GM12872 (cell line): ENCODE data around the gene NAALADL2.

Source experiments
- TF ChIP-seq, protein P1 (sequence below): IDR thresholded peaks from 3 replicates; pipeline ENCODE4 v1.5.1; 2011; ENCODE audit warnings: low read depth, mild to moderate bottlenecking, low read length, moderate library complexity; ENCODE audit not compliant: insufficient read depth

NAALADL2 gene

DNA sequence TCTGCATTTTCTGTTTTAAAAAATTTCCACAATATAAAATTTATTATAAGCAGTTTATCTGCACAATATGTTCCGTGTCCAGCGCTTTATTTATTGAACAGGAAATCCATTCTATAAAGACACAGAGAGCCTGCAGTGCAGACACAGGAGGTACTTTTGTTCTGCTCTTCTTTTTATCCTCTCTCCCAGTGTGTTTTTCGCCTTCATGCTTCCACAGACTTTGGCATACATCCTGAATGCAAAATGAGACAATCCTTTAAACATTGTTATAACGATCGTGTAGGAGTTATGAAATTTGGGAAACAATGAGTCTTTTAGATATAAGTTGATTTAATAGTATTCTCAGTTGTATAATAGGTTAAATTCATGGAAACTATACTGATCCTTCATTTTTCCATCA, 749.2 kb downstream of the NAALADL2 start:
- TF ChIP-seq, protein P1, sequence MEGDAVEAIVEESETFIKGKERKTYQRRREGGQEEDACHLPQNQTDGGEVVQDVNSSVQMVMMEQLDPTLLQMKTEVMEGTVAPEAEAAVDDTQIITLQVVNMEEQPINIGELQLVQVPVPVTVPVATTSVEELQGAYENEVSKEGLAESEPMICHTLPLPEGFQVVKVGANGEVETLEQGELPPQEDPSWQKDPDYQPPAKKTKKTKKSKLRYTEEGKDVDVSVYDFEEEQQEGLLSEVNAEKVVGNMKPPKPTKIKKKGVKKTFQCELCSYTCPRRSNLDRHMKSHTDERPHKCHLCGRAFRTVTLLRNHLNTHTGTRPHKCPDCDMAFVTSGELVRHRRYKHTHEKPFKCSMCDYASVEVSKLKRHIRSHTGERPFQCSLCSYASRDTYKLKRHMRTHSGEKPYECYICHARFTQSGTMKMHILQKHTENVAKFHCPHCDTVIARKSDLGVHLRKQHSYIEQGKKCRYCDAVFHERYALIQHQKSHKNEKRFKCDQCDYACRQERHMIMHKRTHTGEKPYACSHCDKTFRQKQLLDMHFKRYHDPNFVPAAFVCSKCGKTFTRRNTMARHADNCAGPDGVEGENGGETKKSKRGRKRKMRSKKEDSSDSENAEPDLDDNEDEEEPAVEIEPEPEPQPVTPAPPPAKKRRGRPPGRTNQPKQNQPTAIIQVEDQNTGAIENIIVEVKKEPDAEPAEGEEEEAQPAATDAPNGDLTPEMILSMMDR: no peak

DNA sequence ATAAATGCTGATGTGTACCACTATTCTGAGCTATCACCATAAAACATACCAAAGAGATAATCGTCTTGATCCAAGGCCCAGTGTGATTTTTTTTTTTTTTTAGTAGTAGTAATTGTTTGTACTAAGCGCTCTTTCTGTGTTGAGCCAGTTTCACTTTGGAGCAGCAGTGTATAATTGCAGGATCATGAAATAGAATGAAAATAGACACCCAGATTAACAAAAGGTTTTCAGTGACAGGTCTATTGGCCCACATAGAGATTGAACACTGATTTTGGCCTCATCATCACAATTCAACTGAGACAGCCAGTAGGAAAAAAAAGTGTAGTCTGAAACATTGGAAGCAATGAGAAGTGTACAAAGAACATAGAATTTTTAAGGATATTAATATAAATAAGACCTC, 749.8 kb downstream of the NAALADL2 start:
- TF ChIP-seq, protein P1: no peak

GRCh38 chr3:175612487-175613196, 753.5 kb downstream of the NAALADL2 start:
- TF ChIP-seq, protein P1: no peak

DNA sequence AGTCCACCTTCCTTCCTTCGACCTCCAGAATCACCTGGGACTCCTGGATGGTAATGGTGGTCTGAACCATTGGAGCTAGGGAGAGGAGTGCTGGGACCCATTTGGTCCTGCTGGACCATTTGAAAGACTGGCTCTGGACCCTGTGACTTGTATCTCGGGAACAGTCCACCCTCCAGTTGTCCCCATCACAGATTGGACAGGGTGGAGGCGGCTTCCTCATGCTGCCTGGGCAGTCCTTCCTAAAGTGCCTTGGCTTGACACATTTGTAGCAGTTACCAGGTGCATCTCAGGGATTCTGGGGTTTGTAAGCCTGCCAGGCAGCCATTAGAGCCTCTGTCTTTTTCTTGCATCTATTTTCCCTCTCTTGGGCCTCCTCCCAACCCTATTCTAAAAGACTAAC, 758.1 kb downstream of the NAALADL2 start:
- TF ChIP-seq, protein P1: no peak

DNA sequence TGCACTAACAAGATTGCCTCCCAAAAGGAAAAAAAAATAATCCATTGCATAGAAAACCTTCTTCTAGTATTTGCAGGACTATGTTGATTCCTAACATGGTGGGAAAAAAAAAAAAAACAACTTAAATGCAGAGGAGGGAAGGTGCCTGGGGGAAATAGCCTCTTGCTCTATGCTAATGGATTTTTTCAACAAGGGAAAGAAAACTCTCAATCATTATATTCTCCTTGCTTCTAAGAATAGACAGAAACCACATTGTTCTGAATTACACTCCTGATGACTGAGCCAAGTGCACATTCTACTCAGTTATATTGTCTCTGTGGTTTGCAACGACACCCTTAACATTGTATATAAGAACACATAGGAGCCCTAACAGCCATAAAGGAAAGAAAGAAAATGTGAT, 760.2 kb downstream of the NAALADL2 start:
- TF ChIP-seq, protein P1: no peak

- TF ChIP-seq, protein P1: no peak
Measured at GRCh38 chr3:175620093-175620492, 761.0 kb downstream of the NAALADL2 start.

DNA sequence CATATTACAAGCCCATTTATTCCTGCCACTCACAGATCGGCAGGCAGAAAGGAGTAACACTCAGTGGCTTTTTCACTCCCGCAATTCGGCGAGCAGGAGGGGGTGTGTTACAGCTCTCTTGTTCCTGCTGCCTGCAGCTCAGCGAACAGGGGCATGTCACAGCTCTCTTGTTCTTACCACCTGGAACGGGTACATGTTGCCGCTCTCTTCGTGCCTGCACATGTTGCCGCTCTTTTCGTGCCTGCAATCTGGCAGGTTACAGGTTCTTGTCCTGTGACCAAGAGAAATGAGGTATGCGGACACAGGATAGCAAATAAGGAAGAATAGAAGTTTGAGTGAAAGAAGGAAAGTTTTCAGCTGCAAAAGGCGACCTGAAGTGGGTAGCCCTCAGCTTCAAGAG, 761.4 kb downstream of the NAALADL2 start:
- TF ChIP-seq, protein P1: no peak
